Measurements from ENCODE around the gene CAMP.
"Not testable (repeated sequence)": the region's sequence is repeated elsewhere in the genome, so short reads cannot be mapped to it uniquely, and the experiment has no call there.

Gene CAMP

DNA sequence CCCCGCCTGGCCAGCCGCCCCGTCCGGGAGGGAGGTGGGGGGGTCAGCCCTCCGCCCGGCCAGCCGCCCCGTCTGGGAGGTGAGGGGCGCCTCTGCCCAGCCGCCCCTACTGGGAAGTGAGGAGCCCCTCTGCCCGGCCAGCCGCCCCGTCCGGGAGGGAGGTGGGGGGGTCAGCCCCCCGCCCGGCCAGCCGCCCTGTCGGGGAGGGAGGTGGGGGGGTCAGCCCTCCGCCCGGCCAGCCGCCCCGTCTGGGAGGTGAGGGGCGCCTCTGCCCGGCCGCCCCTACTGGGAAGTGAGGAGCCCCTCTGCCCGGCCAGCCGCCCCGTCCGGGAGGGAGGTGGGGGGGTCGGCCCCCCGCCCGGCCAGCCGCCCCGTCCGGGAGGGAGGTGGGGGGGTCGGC lies 11.5 kb upstream of the CAMP start:
- not testable (repeated sequence) for H3K27me3 ChIP-seq (ENCODE audit: control insufficient read depth, insufficient read depth, low read length, poor library complexity, severe bottlenecking); H3K36me3 ChIP-seq (ENCODE audit: control insufficient read depth, insufficient read depth, low read length); H3K4me3 ChIP-seq (ENCODE audit: insufficient read depth, low read depth, low read length); H3K4me1 ChIP-seq (ENCODE audit: control insufficient read depth, insufficient read depth, low read length); H3K9me3 ChIP-seq (ENCODE audit: control insufficient read depth, low read length); H3K27ac ChIP-seq (ENCODE audit: insufficient read depth, low read depth, low read length, poor library complexity, severe bottlenecking)
- 97 to 98% methylated on average over 9 to 14 of the region's 36 CpGs for WGBS, 2 experiments

DNA sequence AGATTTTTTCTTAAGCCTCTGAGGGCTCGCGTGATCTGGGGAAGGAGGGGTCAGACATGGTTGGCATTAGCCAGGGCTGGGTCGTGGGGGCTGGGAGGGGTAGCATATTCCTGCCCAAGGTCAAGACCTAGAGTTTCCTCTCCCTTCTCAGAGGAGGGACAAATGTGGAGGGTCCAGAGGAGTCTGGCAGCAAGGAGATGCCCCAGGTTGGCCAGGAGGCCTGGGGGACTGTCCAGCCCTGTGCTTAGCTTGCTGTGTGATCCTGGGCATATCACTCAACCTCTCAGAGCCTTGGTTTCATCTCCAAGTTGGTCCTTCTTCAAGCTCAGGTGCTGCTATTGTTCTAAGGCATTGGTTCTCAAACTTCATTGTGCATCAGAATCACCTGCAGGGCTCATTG lies 9.1 kb upstream of the CAMP start:
- Histone ChIP-seq H3K36me3 (ENCODE audit: control insufficient read depth, insufficient read depth, low read length) (no peaks in the 10 kb centered on the region), H3K4me1 (ENCODE audit: control insufficient read depth, insufficient read depth, low read length) (no peaks in the 10 kb centered on the region), H3K27me3 (ENCODE audit: control insufficient read depth, insufficient read depth, low read length, poor library complexity, severe bottlenecking) (no peaks in the 10 kb centered on the region), H3K9me3 (ENCODE audit: control insufficient read depth, low read length) (no peaks in the 10 kb centered on the region), H3K27ac (ENCODE audit: insufficient read depth, low read depth, low read length, poor library complexity, severe bottlenecking) (no peak overlapping the region), H3K4me3 (ENCODE audit: insufficient read depth, low read depth, low read length) (no peak overlapping the region)
- WGBS, 2 experiments, result 87 to 93% methylated on average over 3 of the region's 3 CpGs

DNA sequence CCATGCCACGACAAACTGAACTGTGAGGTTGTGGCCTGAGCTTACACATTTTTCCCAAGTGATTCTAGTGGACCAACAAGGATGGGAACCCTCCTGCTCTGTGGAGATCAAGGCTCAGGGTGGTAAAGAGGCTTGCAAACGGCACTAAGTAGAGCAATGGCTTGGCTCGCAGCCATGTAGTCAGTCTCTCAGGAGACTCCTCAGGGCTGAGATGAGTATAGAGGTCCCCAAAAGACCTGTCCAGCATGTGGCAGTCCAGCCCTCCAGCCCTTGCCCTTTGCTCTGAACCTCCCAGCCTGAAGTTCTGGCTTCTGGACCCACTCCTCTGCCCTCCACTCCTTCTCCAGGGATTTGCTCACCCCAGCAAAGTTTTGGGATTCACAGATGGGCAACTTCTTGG lies 8.3 kb upstream of the CAMP start:
- H3K4me3 ChIP-seq (ENCODE audit: insufficient read depth, low read depth, low read length), result no peak overlapping the region

DNA sequence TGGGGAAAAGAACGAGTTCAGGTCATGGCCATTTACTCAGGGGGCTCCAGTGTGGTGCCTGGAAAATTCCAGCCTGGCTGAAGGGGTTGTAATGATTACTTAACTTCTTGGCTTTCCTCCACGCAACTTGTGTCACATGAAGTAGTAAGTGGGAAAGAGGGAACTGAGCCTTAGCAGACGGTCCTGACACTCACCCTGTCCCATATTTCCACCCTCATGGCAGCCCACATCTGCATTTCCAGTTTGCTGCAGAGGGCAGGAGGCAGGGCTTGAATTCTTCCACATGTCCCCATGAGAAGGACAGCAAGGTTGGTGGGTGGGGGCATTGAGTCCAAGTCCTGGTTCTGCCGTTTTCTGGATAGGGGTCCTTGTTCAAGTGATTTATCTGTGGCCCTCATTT lies 7.8 kb upstream of the CAMP start:
- Histone ChIP-seq H3K27ac (ENCODE audit: insufficient read depth, low read depth, low read length, poor library complexity, severe bottlenecking) (no peak overlapping the region), H3K9me3 (ENCODE audit: control insufficient read depth, low read length) (no peaks in the 10 kb centered on the region), H3K4me1 (ENCODE audit: control insufficient read depth, insufficient read depth, low read length) (no peaks in the 10 kb centered on the region), H3K4me3 (ENCODE audit: insufficient read depth, low read depth, low read length) (no peak overlapping the region), H3K27me3 (ENCODE audit: control insufficient read depth, insufficient read depth, low read length, poor library complexity, severe bottlenecking) (no peaks in the 10 kb centered on the region), H3K36me3 (ENCODE audit: control insufficient read depth, insufficient read depth, low read length) (no peaks in the 10 kb centered on the region)
- WGBS, 2 experiments, result 91 to 92% methylated on average over 4 of the region's 4 CpGs

More for the DNA sequence above, 8.3 kb upstream of the CAMP start:
- H3K27ac ChIP-seq (ENCODE audit: insufficient read depth, low read depth, low read length, poor library complexity, severe bottlenecking), result no peak overlapping the region
- no peaks in the 10 kb centered on the region for H3K27me3 ChIP-seq (ENCODE audit: control insufficient read depth, insufficient read depth, low read length, poor library complexity, severe bottlenecking)
- no peaks in the 10 kb centered on the region for H3K4me1 ChIP-seq (ENCODE audit: control insufficient read depth, insufficient read depth, low read length)
- WGBS, 2 experiments, result 93 to 95% methylated on average over 3 of the region's 3 CpGs
- no peaks in the 10 kb centered on the region for H3K36me3 ChIP-seq (ENCODE audit: control insufficient read depth, insufficient read depth, low read length)
- H3K9me3 ChIP-seq (ENCODE audit: control insufficient read depth, low read length), result no peaks in the 10 kb centered on the region

DNA sequence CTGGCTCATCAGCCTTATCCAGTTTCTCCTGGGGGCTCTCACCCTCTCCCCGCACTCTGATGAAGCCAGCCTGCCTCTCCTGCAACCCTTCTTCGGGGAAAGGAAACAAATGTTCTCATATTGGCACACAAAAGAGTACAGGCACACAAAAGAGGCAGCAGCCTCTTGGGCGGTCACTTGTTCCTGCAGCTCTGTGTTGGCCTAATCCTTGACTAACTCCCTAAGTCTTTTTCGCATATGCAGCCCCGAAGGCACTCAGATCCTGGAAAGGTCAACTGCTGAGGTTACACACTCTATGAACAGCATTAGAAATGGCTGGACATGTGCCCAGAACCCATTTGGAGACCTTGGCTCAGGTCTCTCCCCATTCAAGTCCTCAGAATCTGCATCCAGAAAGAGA lies 7.4 kb upstream of the CAMP start:
- Histone ChIP-seq H3K27ac (ENCODE audit: insufficient read depth, low read depth, low read length, poor library complexity, severe bottlenecking) (no peak overlapping the region), H3K36me3 (ENCODE audit: control insufficient read depth, insufficient read depth, low read length) (no peaks in the 10 kb centered on the region), H3K4me3 (ENCODE audit: insufficient read depth, low read depth, low read length) (no peak overlapping the region), H3K4me1 (ENCODE audit: control insufficient read depth, insufficient read depth, low read length) (no peaks in the 10 kb centered on the region), H3K9me3 (ENCODE audit: control insufficient read depth, low read length) (no peaks in the 10 kb centered on the region), H3K27me3 (ENCODE audit: control insufficient read depth, insufficient read depth, low read length, poor library complexity, severe bottlenecking) (no peaks in the 10 kb centered on the region)
- 81 to 88% methylated on average over 5 of the region's 5 CpGs for WGBS, 2 experiments

DNA sequence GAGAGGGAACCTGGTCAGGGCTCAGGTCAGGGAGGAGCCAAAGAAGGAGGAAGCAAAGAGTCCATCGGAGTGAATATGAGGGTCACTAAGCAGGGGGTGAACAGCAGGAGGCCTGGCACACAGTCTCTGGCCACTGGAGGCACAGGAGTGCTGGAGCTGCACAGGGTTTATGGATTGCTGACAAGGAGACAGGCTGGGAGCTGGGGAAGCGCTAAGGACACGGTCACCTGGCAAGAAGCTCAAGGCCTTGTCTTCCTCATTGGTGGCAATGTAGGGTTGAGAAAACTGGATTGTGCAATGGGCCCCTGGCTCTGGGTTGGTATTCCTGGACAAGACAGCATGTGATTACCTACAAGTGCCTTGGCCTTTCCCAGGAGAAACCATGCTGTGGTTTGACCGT lies 5.8 kb upstream of the CAMP start:
- H3K36me3 ChIP-seq (ENCODE audit: control insufficient read depth, insufficient read depth, low read length), result no peaks in the 10 kb centered on the region
- H3K4me1 ChIP-seq (ENCODE audit: control insufficient read depth, insufficient read depth, low read length), result no peaks in the 10 kb centered on the region
- no peak overlapping the region for H3K27ac ChIP-seq (ENCODE audit: insufficient read depth, low read depth, low read length, poor library complexity, severe bottlenecking)
- 85 to 89% methylated on average over 4 of the region's 4 CpGs for WGBS, 2 experiments
- no peaks in the 10 kb centered on the region for H3K9me3 ChIP-seq (ENCODE audit: control insufficient read depth, low read length)
- no peaks in the 10 kb centered on the region for H3K27me3 ChIP-seq (ENCODE audit: control insufficient read depth, insufficient read depth, low read length, poor library complexity, severe bottlenecking)
- H3K4me3 ChIP-seq (ENCODE audit: insufficient read depth, low read depth, low read length), result no peak overlapping the region

DNA sequence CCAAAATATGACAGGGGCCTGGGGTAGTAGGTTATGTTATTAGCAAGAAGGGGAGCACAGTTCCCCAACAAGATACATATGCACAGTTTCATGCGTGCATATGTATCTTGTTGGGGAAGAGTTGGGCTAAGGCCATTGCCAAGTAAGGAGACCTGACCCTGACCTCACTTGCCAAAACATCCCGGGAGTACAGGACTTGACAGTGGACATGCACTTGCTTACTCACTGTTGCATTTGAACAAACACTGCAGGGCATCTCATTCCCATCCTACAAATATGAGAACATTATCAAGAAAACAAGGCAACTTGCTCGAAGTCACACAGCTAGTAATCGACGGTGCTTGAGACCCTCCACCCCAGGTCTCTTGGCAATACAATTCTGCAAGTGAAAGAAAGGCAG lies 4.8 kb upstream of the CAMP start:
- Histone ChIP-seq H3K4me1 (ENCODE audit: control insufficient read depth, insufficient read depth, low read length) (no peaks in the 10 kb centered on the region), H3K4me3 (ENCODE audit: insufficient read depth, low read depth, low read length) (no peak overlapping the region), H3K36me3 (ENCODE audit: control insufficient read depth, insufficient read depth, low read length) (no peaks in the 10 kb centered on the region), H3K27ac (ENCODE audit: insufficient read depth, low read depth, low read length, poor library complexity, severe bottlenecking) (no peak overlapping the region), H3K27me3 (ENCODE audit: control insufficient read depth, insufficient read depth, low read length, poor library complexity, severe bottlenecking) (no peaks in the 10 kb centered on the region), H3K9me3 (ENCODE audit: control insufficient read depth, low read length) (no peaks in the 10 kb centered on the region)
- WGBS, 2 experiments, result 92 to 93% methylated on average over 5 of the region's 5 CpGs

DNA sequence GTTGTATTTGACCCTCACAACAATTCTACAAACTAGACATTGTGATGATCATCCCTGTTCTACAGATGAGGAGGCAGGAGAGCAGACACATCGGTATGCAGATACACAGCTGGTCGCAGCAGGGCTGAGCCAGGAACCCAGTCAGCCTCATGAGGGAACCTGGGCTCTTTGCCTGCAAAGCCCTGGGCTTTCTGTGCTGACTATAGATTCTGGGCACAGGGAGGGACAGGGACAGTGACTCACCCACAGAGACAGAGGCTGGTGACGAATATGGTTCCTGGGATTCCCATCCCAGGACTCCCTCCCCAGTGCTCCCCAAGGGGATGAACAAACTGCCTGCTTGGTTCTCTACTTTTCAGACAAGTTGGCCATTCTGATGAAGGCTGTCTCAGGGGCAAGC lies 3.8 kb upstream of the CAMP start:
- no peaks in the 10 kb centered on the region for H3K4me1 ChIP-seq (ENCODE audit: control insufficient read depth, insufficient read depth, low read length)
- 90 to 94% methylated on average over 3 of the region's 3 CpGs for WGBS, 2 experiments
- H3K4me3 ChIP-seq (ENCODE audit: insufficient read depth, low read depth, low read length), result no peak overlapping the region
- no peaks in the 10 kb centered on the region for H3K27me3 ChIP-seq (ENCODE audit: control insufficient read depth, insufficient read depth, low read length, poor library complexity, severe bottlenecking)
- H3K27ac ChIP-seq (ENCODE audit: insufficient read depth, low read depth, low read length, poor library complexity, severe bottlenecking), result no peak overlapping the region
- H3K36me3 ChIP-seq (ENCODE audit: control insufficient read depth, insufficient read depth, low read length), result no peaks in the 10 kb centered on the region
- no peaks in the 10 kb centered on the region for H3K9me3 ChIP-seq (ENCODE audit: control insufficient read depth, low read length)

DNA sequence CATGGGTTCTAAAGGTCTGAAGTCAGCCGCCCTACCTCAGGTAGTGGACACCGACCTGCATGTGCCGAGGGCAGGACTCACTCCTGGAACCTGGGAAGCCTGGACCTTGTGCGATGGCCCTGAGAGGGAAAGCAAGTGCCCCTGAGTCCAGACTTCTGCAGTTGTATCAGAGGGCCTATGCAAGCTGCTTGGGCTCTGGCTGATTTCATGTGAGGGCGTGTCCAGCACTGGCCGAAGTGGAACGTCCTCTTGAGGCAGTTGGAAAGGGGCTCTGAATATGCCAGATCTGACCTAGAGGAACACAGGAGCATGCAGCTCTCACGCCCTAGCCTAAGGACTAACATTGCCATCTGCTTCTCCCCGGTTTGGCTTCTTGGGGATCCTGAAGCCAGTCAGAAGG lies 2.5 kb upstream of the CAMP start:
- Histone ChIP-seq H3K27ac (ENCODE audit: insufficient read depth, low read depth, low read length, poor library complexity, severe bottlenecking) (no peak overlapping the region), H3K4me3 (ENCODE audit: insufficient read depth, low read depth, low read length) (no peak overlapping the region), H3K4me1 (ENCODE audit: control insufficient read depth, insufficient read depth, low read length) (no peaks in the 10 kb centered on the region), H3K36me3 (ENCODE audit: control insufficient read depth, insufficient read depth, low read length) (no peaks in the 10 kb centered on the region), H3K27me3 (ENCODE audit: control insufficient read depth, insufficient read depth, low read length, poor library complexity, severe bottlenecking) (no peaks in the 10 kb centered on the region), H3K9me3 (ENCODE audit: control insufficient read depth, low read length) (no peaks in the 10 kb centered on the region)
- WGBS, 2 experiments, result 93 to 94% methylated on average over 9 of the region's 9 CpGs

DNA sequence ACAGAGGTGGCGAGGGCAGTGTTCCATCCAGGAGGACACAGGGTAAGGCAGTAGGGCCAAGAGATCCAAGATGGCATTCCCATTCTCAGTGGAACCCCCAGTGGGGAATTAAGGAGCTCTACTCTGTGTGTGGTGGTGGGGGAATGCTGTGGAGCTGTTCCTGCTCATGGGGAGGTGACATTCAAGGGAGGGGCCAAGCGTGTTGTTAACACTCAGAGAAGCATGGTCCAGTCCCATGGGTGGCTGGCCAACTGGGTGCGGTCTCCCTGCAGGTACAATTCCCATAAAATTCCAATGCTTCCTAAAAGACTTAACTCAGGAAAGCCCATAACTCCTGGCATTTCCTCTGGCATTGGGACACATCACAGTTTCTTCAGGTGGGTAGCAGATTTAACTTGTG lies 2.3 kb downstream of the CAMP start:
- Histone ChIP-seq H3K27ac (ENCODE audit: insufficient read depth, low read depth, low read length, poor library complexity, severe bottlenecking) (no peak overlapping the region), H3K27me3 (ENCODE audit: control insufficient read depth, insufficient read depth, low read length, poor library complexity, severe bottlenecking) (no peaks in the 10 kb centered on the region), H3K9me3 (ENCODE audit: control insufficient read depth, low read length) (no peaks in the 10 kb centered on the region), H3K4me3 (ENCODE audit: insufficient read depth, low read depth, low read length) (no peak overlapping the region), H3K36me3 (ENCODE audit: control insufficient read depth, insufficient read depth, low read length) (no peaks in the 10 kb centered on the region), H3K4me1 (ENCODE audit: control insufficient read depth, insufficient read depth, low read length) (no peaks in the 10 kb centered on the region)
- WGBS, 2 experiments, result 91 to 95% methylated on average over 3 of the region's 3 CpGs

DNA sequence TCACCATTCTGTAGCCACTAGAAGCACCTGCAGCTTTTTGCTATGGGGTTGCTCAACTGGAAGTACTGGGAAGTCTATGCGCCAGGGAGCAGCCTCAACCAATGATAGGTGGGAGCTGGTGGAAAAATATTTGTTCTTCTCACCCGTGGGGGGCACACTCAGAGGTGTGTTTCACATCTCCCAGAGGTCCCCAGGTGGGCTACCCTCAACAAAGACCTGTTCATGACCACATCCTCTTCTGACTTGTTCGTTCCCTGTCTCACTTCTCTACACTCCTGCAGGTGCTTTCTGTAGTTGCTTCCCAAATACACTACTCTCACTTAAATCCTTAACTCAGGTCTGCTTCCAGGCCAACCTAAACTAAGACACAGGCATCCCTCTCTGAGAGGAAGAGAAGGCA lies 3.6 kb downstream of the CAMP start:
- WGBS, 2 experiments, result 68 to 77% methylated on average over 3 of the region's 3 CpGs
- Histone ChIP-seq H3K4me3 (ENCODE audit: insufficient read depth, low read depth, low read length) (no peak overlapping the region), H3K27me3 (ENCODE audit: control insufficient read depth, insufficient read depth, low read length, poor library complexity, severe bottlenecking) (no peaks in the 10 kb centered on the region), H3K9me3 (ENCODE audit: control insufficient read depth, low read length) (no peaks in the 10 kb centered on the region), H3K36me3 (ENCODE audit: control insufficient read depth, insufficient read depth, low read length) (no peaks in the 10 kb centered on the region), H3K27ac (ENCODE audit: insufficient read depth, low read depth, low read length, poor library complexity, severe bottlenecking) (no peak overlapping the region), H3K4me1 (ENCODE audit: control insufficient read depth, insufficient read depth, low read length) (no peaks in the 10 kb centered on the region)

All from ectodermal cell (in vitro differentiated cells).